ENCODE measurements around the gene RYR3. TPM values are rescaled to one million over a fixed set of nuclear protein-coding genes. Genes with fewer than 3 reads are reported as not detected.

Gene RYR3
- total RNA-seq, 1 donor from 2014 or later: 0.32 TPM

- Histone ChIP-seq H3K4me3 (no peak overlapping the region), H3K27me3 (ENCODE audit: low read depth) (no peaks in the 10 kb centered on the region), H3K9me3 (no peaks in the 10 kb centered on the region), H3K4me1 (no peaks in the 10 kb centered on the region), H3K27ac (no peak overlapping the region), H3K36me3 (no peaks in the 10 kb centered on the region)
- DNase-seq: no peak
- TF ChIP-seq CTCF (IDR thresholded peaks at IDR 0.05): no peak
- intact Hi-C loops (cut with DNase I): no loop called here
- ATAC-seq: no peak
Measured at GRCh38 chr15:33768670-33769190, 458.0 kb downstream of the RYR3 start.

GRCh38 chr15:33773969-33774368 is 463.2 kb downstream of the RYR3 start:
- ATAC-seq: no peak
- no peak overlapping the region for H3K27ac ChIP-seq
- no peak for TF ChIP-seq CTCF (IDR thresholded peaks at IDR 0.05)
- H3K4me1 ChIP-seq: no peaks in the 10 kb centered on the region
- DNase-seq: no peak
- no peaks in the 10 kb centered on the region for H3K27me3 ChIP-seq (ENCODE audit: low read depth)
- intact Hi-C loops (cut with DNase I): no loop called here
- H3K4me3 ChIP-seq: no peak overlapping the region
- H3K9me3 ChIP-seq: no peaks in the 10 kb centered on the region
- no peaks in the 10 kb centered on the region for H3K36me3 ChIP-seq

- H3K4me3 ChIP-seq: no peak overlapping the region
- no peaks in the 10 kb centered on the region for H3K4me1 ChIP-seq
- H3K27me3 ChIP-seq (ENCODE audit: low read depth): no peaks in the 10 kb centered on the region
- H3K36me3 ChIP-seq: no peaks in the 10 kb centered on the region
- no peak overlapping the region for H3K27ac ChIP-seq
- H3K9me3 ChIP-seq: no peaks in the 10 kb centered on the region
- no peak for ATAC-seq
- no peak for DNase-seq
- intact Hi-C loops (cut with DNase I): no loop called here
- no peak for TF ChIP-seq CTCF (IDR thresholded peaks at IDR 0.05)
Measured at GRCh38 chr15:33778852-33779251, 468.1 kb downstream of the RYR3 start.

- no peak overlapping the region for H3K4me3 ChIP-seq
- TF ChIP-seq CTCF (IDR thresholded peaks at IDR 0.05): no peak
- no peak overlapping the region for H3K27ac ChIP-seq
- intact Hi-C loops (cut with DNase I): no loop called here
- no peaks in the 10 kb centered on the region for H3K36me3 ChIP-seq
- H3K4me1 ChIP-seq: no peaks in the 10 kb centered on the region
- H3K27me3 ChIP-seq (ENCODE audit: low read depth): no peaks in the 10 kb centered on the region
- H3K9me3 ChIP-seq: no peaks in the 10 kb centered on the region
- DNase-seq (no peak), ATAC-seq (no peak)
Measured at GRCh38 chr15:33780011-33780768, 469.4 kb downstream of the RYR3 start.

- DNase-seq (no peak), ATAC-seq (no peak)
- Histone ChIP-seq H3K9me3 (no peaks in the 10 kb centered on the region), H3K27ac (no peak overlapping the region), H3K4me3 (no peak overlapping the region), H3K4me1 (no peaks in the 10 kb centered on the region), H3K27me3 (ENCODE audit: low read depth) (no peaks in the 10 kb centered on the region), H3K36me3 (no peaks in the 10 kb centered on the region)
- intact Hi-C loops (cut with DNase I): no loop called here
- no peak for TF ChIP-seq CTCF (IDR thresholded peaks at IDR 0.05)
Measured at GRCh38 chr15:33782966-33783365, 472.2 kb downstream of the RYR3 start.
